NCI-H446 treated with DMSO at 0.1 percent for 48 hours (cell line): Measurements from ENCODE around the gene PGAP1.

ENCODE experiments used
- DNase-seq: peaks from one replicate; lab custom pipeline; 2025; lab: John Stamatoyannopoulos, UW

Gene PGAP1

DNA sequence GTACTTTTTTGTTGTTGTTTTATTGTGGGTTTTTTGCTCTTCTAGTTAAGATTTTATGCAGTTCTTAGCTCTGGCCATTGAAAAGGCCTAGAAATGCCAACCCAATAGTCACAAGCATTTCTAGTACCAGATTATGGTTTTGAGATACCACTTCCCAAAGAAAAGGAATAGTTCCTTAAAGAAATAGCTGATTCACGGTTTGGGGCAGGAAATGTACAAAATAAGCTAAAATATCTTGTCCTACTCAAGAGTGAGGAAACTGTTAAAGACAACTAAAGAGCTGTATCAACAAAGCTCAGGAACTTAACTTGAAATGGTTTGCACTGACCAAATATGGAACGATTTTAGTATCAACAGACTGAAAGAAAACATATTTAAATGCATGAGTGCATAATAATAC is 35.4 kb downstream of the PGAP1 start:
- DNase-seq = no peak

DNA sequence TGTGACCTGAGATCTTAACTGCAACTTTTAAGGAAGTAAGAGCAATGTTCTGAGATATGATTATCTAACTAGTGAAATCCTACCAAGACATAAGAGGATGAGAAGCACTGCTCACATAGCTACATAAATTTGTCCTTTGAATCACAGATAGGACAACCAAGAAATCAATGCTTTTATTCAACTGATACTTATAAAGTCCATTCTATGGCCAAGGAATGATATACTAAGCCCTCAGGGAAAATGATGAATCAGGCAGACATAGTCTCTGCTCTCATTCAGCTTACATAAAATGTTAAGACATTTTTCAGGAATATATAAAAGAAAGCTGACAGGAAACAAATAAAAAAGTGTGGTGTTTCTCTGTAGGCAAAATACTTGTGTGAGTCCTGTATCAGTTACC is 39.1 kb downstream of the PGAP1 start:
- no peak for DNase-seq

DNA sequence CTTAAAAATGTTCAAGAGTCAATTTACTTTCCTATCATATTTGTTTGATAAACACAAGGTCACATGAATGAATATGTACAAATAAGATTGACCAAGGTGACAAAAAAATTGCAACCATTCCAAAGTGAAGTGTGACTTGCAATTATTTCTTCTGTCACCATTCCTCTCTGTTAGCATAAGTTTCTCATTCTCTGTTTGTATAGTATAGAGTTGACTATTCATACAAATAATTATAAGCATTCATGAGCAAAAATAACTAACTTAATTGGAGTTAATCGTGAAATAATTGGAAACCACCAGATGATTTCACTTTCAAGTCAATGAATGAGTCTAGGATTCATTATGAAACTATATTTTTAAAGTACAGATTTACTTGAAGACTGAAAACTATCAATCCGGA is 42.1 kb downstream of the PGAP1 start:
- DNase-seq = no peak

DNA sequence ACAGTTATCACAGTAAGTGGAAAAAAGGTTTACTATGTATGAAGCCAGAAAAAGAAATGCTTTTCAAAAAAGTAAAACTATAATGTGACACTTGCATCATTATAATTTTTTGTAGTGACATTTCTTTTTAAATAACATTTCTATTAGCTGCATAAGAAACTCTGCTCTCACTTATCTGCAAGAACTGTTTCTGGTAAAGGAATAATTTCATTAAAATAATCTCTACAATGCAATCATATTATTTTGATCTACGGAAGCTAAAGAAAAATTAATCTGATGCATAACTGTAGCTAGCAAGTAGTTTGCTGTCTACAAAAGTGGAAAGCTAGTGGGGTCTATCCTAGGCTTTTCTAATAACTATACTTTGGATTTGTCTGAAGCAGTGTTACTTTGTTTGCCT is 50.1 kb downstream of the PGAP1 start:
- no peak for DNase-seq

DNA sequence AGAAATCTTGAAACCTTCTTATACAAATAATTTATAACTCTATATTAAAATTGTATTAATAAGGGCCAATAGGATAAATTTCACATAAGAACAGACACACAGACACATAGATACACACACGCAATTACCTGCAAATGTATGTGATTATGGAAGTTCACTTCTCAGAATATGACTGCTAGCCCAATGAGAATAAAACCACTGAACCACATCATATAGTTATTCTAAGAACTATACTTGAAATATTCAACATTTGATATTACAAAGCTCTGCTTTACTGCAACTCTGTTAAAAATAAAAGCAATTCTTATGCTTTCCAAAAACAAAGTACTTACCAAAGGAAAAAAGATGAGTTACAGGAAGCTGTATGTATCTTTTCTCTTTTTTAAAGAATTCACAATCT is 51.1 kb downstream of the PGAP1 start:
- DNase-seq = no peak

DNA sequence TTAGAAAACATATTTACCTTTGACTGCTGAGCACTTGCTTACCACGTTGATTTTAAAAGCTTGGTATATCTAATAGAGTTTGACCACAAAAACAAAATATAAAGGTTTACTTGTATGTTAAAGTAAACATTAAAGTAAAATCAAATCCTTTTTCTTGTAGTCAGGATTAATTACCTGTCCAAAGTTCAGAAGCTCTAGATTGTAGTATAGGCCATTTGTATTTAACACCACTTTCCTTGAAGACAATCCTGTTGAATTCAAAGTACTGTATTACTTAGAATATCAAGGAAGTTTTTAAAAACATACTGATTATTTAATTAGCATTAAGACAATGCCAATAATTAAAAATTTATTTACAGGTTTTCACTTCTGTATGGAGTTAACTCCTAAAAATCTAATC is 53.0 kb downstream of the PGAP1 start:
- no peak for DNase-seq

DNA sequence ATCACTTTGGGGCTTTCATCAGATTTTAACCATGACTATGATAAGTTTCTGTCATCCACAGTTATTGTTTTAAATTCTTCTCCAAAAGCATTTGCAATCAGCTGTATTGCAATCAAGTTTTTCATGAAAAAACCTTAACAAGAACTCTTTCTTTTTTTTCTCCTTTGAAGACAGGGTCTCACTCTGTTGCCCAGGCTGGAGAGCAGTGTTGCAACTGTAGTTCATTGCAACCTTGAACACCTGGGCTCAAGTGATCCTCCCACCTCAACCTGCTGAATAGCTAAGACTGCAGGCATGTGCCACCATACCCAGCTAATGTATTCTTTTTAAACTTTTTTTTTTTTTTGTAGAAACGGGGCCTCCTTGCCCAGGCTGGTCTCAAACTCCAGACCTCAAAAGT is 71.9 kb downstream of the PGAP1 start:
- DNase-seq = no peak

DNA sequence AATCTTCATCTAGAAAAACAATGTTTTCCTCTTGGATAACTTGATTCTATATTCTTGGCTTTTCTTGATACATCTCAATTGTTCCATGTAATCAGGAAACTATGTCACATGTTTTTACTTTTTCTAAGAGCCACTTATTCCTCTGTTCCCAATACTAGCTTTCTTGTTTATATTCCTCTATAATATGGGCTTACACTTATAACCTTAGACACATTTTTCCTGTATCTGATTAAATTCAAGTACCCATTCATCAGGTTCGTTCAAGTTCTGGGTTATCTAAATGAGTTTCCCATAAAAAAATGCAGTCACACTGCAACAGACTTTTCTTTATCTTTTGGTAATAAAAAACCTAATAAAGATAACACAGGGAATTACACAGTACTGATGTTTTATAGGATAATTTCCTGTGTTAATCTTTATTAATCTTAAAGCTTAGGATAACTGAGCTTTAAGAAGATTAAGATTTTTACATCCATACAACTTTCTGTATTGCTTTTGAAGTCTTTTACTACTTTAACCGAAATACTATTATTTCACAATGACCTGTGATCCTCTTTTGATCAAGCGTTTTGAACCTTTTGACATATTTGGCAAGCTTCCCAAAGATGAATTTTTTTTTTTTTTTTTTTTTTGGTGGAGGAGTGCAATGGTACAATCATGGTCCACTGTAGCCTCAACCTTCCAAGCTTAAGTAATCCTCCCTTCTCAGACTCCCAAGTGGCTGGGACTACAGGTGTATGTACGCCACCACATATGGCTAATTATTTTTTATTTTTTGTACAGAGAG is 73.0 kb downstream of the PGAP1 start:
- no peak for DNase-seq

DNA sequence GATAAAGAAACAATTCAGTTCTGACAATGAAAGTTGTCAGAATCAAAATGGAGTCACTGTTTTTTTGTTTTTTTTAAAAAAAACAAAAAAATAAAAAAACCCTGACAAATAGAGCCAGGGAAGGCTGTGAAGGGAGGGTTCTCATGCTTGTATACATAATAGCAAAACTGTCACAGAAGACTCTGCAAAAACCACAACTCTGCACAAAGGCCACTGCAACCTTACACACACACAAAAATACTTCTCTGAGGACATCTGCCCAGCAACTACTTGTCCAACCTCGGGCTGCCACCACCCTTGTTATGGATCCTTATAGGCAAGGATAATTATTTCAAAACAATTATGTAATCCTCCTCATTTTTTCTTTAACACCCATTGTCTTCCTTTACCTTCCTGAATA is 75.4 kb downstream of the PGAP1 start:
- no peak for DNase-seq

DNA sequence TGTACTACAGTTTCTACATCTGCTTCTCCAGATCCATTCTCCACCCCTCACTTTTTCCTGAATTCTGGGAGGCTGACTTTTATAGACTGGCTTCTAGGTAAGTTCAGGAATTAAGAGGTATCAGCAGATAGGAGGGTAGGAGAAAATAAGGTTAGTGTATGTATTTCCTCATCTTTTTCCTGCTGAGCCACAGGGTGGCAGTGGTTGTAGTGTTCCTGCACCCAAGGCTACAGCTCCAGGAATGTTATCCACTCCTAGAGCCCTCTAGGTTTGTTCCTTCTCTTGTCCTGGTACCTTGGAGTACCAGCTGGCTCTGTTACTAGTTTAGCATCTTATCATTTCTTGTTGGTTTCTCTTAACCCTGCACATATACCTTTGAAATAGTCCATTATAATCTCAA is 76.6 kb downstream of the PGAP1 start:
- DNase-seq = no peak

DNA sequence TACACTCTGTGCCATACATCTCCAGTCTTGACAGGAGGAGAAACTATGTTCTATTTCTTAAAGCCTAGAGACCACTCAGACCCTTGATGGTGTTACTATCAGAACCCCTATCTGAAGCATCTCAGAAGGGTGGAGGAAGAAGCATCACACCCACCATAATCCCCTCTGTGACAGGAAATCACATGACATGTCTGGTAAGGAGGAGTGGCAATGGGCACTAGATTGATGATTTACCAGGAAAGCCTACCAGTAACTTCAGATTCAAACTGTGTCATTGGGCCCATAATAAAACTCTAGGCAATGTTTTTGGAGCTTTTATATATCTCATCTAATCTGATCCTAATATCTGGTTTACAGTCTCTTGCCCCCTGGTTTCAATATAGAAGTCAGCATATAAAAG is 80.2 kb downstream of the PGAP1 start:
- no peak for DNase-seq

DNA sequence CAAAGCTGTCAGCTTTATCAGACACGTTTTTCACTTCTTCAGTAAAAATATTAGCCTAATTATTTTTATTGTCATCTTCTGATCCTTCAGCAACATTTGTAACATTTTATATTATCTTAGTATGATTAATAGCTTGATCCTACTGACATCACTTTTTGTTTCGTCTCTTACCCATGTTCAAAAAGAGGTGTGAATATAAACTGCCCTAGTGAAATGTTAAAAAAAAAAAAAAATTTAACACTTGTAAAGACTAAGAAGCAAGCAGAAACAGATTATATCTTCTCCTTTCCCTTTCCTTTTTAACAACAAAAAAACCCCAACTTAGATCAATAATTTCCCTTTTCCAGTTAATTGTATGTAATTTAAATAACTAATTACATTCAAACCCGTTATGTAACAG is 81.1 kb downstream of the PGAP1 start:
- DNase-seq = no peak

DNA sequence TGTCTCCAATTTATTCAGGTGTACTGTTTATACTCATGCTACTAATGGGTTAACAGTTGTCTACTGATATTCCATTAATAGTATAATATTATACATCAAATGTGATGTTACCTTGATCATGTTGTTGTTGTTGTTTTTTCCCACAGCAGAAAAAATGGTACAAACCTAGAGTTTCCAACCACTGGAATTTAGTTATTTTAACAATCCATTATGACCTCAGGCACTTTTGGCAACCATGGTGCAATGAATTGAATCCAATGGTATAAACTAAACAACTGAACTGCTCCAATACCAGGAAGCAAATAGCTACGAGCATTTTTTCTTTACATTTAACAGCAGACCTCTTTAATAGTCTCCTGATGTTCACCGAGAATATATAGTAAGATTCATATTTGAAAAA is 86.3 kb downstream of the PGAP1 start:
- DNase-seq = no peak

DNA sequence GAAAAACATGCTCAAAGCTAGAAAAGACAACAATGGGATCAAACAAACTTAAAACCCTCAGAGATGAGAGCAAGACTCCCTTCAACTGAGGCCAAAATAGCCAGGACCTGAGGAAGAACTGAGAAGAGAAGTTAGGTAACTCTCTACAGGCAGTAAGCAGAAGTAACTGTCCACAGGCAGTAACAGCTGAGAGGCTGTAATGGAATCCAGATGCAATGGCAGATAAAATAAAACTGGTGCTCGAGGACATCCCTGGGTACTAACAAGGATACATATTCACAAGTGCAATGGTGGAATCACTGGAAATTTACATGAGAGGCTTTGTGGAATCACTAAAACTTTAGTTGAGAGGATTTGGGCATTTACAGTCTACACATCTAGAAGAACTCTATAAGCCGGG is 86.9 kb downstream of the PGAP1 start:
- no peak for DNase-seq

DNA sequence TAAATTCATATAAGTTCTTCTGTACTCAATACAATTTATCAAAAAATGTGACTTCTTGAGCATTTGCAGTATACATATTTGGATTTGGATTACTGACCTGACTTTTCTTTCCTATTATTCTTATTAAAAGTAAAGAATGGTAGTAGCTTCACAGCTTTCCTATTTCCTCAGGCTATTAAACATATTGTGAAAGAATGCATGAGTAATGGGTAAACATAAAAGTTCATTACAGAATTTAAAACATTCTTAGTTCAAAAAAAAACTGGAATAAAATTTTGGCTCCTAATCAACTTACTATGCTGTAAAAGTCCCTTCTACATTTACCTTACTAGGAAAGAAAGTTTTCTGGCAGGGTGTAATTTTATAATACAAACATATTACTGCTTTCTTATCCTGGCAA is 90.1 kb downstream of the PGAP1 start:
- DNase-seq = no peak

DNA sequence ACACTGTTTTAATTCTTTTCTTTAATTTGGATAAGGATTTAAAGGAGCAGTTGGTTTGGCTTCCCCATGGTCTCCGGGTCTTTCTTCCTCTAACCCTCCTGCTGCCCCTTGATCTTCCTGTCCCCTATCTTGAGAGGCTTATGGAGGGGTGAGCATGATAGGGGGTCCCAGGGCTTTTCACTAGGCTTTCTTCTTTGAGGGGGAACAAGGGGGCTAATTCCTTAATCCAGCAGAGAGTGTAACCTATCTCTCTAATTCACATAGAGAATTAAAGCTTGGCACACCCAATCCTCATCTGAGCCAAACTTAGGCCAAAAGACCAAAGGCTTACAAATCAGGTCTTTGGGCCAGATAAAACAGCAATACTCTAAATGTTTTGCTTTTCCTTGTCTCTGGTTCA is 95.8 kb downstream of the PGAP1 start:
- no peak for DNase-seq

DNA sequence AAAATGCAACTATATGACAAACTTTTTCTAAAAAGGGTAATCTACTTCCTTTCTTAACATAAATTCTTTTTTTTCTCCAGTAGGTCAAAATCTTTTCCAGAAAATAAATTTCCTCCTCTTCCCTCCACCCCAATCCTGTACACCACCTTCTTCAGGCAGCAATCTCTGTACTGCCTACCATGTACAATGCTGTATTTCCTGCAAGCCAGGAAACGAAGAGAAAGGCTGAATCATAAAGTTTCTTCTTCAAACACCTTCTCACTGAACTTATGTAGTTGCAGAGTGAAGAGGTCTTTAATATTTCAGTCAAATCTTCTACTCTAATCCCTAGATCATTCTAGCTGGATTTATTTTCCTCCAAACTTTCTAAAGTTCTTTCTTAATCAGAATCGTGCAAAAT is 99.2 kb downstream of the PGAP1 start:
- DNase-seq = no peak

DNA sequence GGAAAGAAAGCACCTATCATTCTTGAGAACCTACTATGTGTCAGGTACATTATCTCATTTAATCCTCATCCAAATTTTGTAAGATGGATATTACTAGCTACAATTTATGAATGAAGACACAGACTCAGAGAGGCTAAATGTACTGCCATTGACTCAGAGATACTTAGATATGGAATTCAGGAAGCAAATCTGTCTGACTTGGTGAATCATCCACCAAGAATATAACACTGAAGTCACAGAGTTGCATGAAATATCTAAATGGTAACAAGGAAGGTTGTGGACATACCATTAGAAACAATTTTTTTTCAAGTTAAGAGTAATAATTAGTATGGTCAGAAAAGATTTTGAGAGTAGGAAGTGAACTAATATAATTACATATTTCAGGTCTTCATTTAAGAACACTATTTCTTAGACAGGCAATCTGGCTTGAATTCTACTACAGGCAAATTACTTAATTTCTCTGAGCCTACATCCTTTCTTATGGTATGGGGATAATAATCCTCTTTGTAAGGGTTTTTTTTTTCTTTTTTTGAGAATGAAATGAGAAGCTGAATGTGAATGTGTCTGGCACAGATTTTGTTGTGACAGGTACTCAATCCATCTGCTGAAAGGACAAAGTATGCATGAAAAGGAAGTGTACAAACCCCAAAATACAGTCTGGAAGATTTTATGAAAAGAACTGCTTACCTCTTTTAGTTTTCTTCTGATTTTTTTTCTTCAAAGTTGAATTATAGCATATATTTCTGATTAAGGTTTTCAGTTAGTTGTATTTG is 102.6 kb downstream of the PGAP1 start:
- DNase-seq = no peak

DNA sequence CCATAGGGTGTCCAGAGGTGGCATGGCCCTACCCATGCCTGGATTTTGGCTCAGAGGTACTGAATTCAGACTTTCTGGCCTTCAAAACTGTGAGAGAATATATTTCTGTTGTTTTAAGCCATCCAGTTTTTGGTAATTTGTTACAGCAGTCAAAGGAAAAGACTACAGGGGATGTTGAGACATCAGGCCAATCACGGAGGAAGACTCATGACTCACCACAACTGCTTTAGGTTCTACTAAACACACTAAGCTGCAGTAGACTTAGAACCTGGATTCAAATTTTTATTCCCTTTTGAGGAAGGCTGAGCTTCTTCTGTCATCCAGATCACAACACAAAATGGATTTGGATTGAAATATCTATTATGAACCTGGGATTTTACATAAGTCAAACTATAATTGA is 105.3 kb downstream of the PGAP1 start:
- no peak for DNase-seq

DNA sequence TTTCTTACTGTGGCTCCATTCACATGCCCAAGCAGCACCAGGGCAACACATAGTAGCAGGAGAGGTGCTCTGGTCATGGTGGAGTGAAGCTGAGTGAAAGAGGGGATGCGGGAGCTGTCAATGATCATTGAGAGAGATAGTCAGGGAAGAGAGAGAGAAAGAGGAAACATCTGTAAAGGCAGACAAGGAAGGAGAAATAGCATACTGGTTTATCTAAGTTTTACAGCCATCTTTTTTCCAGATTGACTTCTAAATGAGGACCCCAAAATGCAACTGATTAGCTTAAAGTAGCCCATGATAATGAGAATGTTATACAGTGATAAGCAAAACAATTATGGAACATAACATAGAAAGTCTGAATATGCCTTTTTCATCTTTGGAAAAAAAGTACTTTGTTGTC is 117.2 kb downstream of the PGAP1 start, which contains the start of gene C2orf66:
Gene C2orf66 (minus strand): TSS at position 96 of the 400 bp plus-strand sequence. CDS start 19 bp downstream, at position 77.
- no peak for DNase-seq

DNA sequence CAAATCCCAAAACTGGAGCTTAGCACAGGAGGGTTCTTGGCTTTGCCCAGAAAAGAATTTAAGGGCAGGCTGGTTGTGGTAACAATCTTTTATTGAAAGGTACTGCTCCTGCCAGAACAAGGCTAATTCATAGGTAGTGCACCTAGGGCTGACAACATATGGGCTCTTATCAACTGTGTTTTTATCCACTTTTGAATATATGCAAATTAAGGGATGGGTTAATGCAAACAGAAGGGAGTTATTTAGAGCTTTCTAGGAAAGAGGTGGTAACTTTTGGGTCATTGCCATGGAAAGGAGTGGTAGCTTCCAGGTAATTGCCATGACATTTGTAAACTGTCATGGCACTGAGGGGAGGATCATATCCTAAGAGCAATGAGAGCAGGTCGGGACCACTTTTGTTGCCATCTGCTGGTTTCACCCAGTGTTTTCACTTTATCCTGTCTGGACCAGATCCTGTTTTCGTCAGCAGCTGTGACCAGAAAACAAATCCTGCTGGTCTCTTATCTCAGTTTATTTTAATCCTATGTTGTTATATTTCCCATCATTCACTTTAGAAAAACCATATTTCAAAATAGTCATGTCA is 118.3 kb downstream of the PGAP1 start:
- no peak for DNase-seq

DNA sequence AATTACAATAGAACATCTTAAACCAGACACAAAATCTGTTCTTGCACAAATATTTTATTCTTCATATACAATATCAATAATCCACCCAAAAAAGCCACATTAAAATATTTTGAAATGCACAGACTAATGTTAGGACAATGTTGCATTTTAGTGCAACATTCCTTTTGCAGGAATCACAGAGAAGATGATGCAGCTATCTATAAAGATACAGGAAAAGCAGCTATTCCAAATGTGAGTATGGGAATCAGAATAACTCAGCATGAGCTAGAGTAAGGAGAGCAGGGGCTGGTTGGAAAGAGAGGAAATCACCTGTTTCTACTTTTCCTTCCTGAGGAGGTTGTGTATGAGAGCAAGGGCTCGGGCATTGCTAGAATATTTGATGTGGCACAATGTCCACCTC is 122.1 kb downstream of the PGAP1 start:
- no peak for DNase-seq

DNA sequence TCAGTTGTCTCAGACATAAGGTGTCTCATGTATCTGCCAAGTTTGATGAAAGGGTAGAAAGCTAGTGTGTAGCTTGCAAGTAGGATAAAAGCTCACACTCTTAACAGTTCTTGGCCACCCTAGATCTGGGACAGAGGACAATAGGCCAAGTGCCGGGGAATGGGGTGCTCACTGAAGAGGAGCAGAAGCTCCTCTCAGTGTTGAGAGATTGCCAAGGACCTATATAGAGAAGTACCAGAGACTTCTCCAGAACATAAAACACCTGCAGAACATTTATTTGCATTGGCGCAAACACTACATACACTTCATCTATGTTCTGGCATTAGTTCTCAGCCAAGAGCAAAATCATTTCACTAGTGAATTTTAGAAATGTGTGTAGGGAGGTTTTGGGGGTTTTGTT is 124.1 kb downstream of the PGAP1 start:
- DNase-seq = no peak
